Hindlimb muscle (tissue), 1 donor: ENCODE results near the gene FNIP2. TPM values are rescaled to one million over a fixed set of nuclear protein-coding genes. Genes with fewer than 3 reads are reported as not detected.

Source experiments
- polyA plus RNA-seq: library from polyadenylated mRNA; unstranded; fragments of 120-200 nt; gene quantifications from one replicate; pipeline ENCODE4 v1.2.1, GENCODE V29; 2013; ENCODE audit not compliant: insufficient read length

The FNIP2 gene
- polyA plus RNA-seq, 1 donor, result 12.7 TPM

Other genes with a start within 250 kb of the FNIP2 start
- gene RXFP1, start 247.1 kb upstream of the FNIP2 start, polyA plus RNA-seq, result 0.19 TPM
- 15.6 TPM for gene C4orf46, start 97.1 kb upstream of the FNIP2 start, polyA plus RNA-seq
- gene ETFDH, start 96.7 kb upstream of the FNIP2 start, polyA plus RNA-seq, result 17.6 TPM
- 44.8 TPM for gene PPID, start 45.6 kb upstream of the FNIP2 start, polyA plus RNA-seq